PC-9 (cell line): Measurements from ENCODE around the gene UTP25.

ENCODE experiments used
- CTCF ChIP-seq: fragments of 200-600 bp; sonication (generic); conservative IDR thresholded peaks from 2 replicates; pipeline ENCODE4 v1.6.1; 2017; ENCODE audit warnings: mixed run types, antibody characterized with exemption, mild to moderate bottlenecking, moderate library complexity
- EZH2 ChIP-seq: fragments of 200-600 bp; sonication (generic); IDR thresholded peaks from 2 replicates; pipeline ENCODE4 v1.8.0; 2017; ENCODE audit warnings: antibody characterized with exemption, low read depth

- no peak for TF ChIP-seq CTCF
- TF ChIP-seq EZH2 = no peak
Measured at GRCh38 chr1:209889077-209889418, 61.3 kb downstream of the UTP25 start.
